Heart left ventricle (tissue), 16 donors: ENCODE data around the gene P2RY14. TPM values are rescaled to one million over a fixed set of nuclear protein-coding genes. Genes with fewer than 3 reads are reported as not detected.

ENCODE experiments used
- ATAC-seq, 4 donors: fragments of 200-7000 bp; cut with Tn5 transposase; one replicate each; pipeline ENCODE4 v1.9.1; 2020 to 2022; ENCODE audit warnings: moderate library complexity in 4 of 4, mild to moderate bottlenecking in 3 of 4, moderate number of reproducible peaks in 1 of 4
- DNase-seq, 5 donors: peaks; one replicate each; pipeline ENCODE4 v3.0.0-alpha.2; 2020
- H3K27ac ChIP-seq, 12 donors: fragments of 200-600 bp; sonication (generic) in 4 of 12; one replicate each; pipeline versions ENCODE4 v1.5.0 to v1.8.0; 2016 to 2022; ENCODE audit warnings: mild to moderate bottlenecking in 2 of 12
- H3K27me3 ChIP-seq, 9 donors: fragments of 200-600 bp; sonication (generic) in 2 of 9; one replicate each; pipeline versions ENCODE4 v1.5.1 to v1.8.0; 2016 to 2022; ENCODE audit warnings: mild to moderate bottlenecking in 3 of 9
- H3K36me3 ChIP-seq, 9 donors: fragments of 200-600 bp; sonication (generic) in 2 of 9; one replicate each; pipeline versions ENCODE4 v1.5.0 to v1.8.0; 2018 to 2022; ENCODE audit warnings: mild to moderate bottlenecking in 2 of 9
- H3K4me1 ChIP-seq, 12 donors: fragments of 200-600 bp; sonication (generic) in 4 of 12; one replicate each; pipeline versions ENCODE4 v1.5.0 to v1.8.0; 2016 to 2022; ENCODE audit warnings: mild to moderate bottlenecking in 3 of 12
- H3K4me3 ChIP-seq, 12 donors: fragments of 200-600 bp; sonication (generic) in 4 of 12; one replicate each; pipeline versions ENCODE4 v1.5.0 to v1.8.0; 2017 to 2022; ENCODE audit warnings: mild to moderate bottlenecking in 9 of 12, moderate library complexity in 4 of 12
- H3K9me3 ChIP-seq, 12 donors: fragments of 200-600 bp; sonication (generic) in 4 of 12; one replicate each; pipeline versions ENCODE4 v1.5.0 to v1.8.0; 2016 to 2022; ENCODE audit warnings: mild to moderate bottlenecking in 1 of 12
- POLR2A ChIP-seq, 2 donors: fragments of 450-650 bp; IDR thresholded peaks; one replicate each; pipeline ENCODE4 v1.6.1; 2017; ENCODE audit warnings: antibody characterized with exemption in 2 of 2, mild to moderate bottlenecking in 2 of 2, moderate library complexity in 2 of 2
- WGBS, 4 donors: extraction: QIAGEN DNeasy Blood & Tissue Kit in 2 of 4; methylation state at CpG; one replicate each; pipeline versions ENCODE4 v1.1.5 to v1.1.7; 2013 to 2018; 5-methylcytosine and 5-hydroxymethylcytosine counted together
- intact Hi-C, 10 donors: fragments of 100-400 bp; cut with DNase I; formaldehyde crosslinking; loops; one replicate each; pipeline versions ENCODE4 v1.11.1 to v1.14.2; 2022
- polyA plus RNA-seq, 2 donors: library from polyadenylated mRNA; stranded (reverse); fragments of 200-250 nt; gene quantifications; one replicate each; pipeline ENCODE4 v1.2.3, GENCODE V29; 2013
- total RNA-seq, 9 donors: library from RNA; depleted of rRNA in 2 of 9; stranded (reverse); fragments of >200 nt in 2 of 9; fragmentation: NEBNext Ultra II Directional in 3 of 9; extraction: Animal tissue kit (Norgen Biotek cat#: 25700) in 3 of 9; gene quantifications; one replicate each; pipeline versions ENCODE4 v1.1.0 to v1.2.4, GENCODE V29; 2016 to 2023
- TF ChIP-seq, protein P1 (sequence below), 12 donors: fragments of 200-600 bp; sonication (generic) in 4 of 12; IDR thresholded peaks; one replicate each; pipeline versions ENCODE4 v1.5.0 to v1.8.0; 2018 to 2022; ENCODE audit warnings: antibody characterized with exemption in 12 of 12, mild to moderate bottlenecking in 5 of 12
- donor health status: ischemic (EF 13 %, LVEDD 7.1; RV severe dilation, severe dysfunction).
- donor health status: healthy with polysubstance abuse.
- donor health status: DM: no; HTN: yes; CAD: no.
- donor health status: DM: no; HTN: no; CAD: no.
- donor health status: ischemic (EF 25% LVEDD 6.9; RV normal size, moderate dysfunction).
- donor health status: ischemic (EF 25% LVEDD 5.7; RV mildly dilated, moderate dysfunction).
- donor health status: healthy.
- donor health status: DM: yes; HTN: yes; CAD: no.
- donor health status: ischemic (EF 35%, LVEDD 5.7; RV mildly dilated, moderate dysfunction).
- donor health status: nonischemic (EF 11% LVEDD 7.7; RV severe dilation, severe dysfunction).
- donor health status: DM: yes; HTN: yes; CAD: no.
- donor health status: PGD.
- donor health status: ischemic (EF 29% LVEDD 5.4; RV normal size, mild dysfunction).
- donor health status: nonischemic (EF 23%, LVEDD 6.1; RV moderate dilation, normal function).

P2RY14 gene
- total and polyA plus RNA-seq, 11 donors, result 0.75 to 8.4 (median 3.2) TPM

DNA sequence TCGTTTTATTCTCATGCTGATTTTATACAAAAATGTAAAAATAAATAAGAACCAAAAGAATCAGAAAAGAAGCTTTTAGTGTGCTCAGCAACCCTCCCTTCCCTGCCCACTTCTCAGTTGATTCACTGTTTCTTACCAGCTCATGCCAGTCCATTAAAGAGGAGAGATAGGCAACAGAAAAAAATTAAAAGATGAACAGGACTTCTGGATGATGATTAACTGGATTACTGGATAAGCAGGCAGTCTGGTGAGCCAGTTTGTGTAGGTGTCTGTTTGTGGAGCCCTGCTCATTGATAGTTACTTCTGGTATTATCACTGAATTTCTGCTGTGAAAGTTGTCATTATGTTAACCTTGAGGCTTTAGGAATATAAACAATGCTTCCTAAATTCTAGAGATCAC lies 60.2 kb downstream of the P2RY14 start:
- intact Hi-C loops, result no loop called here
- H3K4me1 ChIP-seq, result peaks cover 0 to 35% (median 16%) of the 10 kb centered on the region in 12 donors
- no peaks in the 10 kb centered on the region for H3K27me3 ChIP-seq
- 44 to 61% (median 57%) methylated on average over 1 of the region's 1 CpG for WGBS, 4 donors
- DNase-seq (no peak), ATAC-seq (no peak)
- H3K4me3 ChIP-seq, result no peak overlapping the region
- H3K27ac ChIP-seq, result peak overlapping the region in 3 of 12 donors; percentile 8 to 64 (median 39)
- no peaks in the 10 kb centered on the region for H3K36me3 ChIP-seq
- TF ChIP-seq, protein P1, sequence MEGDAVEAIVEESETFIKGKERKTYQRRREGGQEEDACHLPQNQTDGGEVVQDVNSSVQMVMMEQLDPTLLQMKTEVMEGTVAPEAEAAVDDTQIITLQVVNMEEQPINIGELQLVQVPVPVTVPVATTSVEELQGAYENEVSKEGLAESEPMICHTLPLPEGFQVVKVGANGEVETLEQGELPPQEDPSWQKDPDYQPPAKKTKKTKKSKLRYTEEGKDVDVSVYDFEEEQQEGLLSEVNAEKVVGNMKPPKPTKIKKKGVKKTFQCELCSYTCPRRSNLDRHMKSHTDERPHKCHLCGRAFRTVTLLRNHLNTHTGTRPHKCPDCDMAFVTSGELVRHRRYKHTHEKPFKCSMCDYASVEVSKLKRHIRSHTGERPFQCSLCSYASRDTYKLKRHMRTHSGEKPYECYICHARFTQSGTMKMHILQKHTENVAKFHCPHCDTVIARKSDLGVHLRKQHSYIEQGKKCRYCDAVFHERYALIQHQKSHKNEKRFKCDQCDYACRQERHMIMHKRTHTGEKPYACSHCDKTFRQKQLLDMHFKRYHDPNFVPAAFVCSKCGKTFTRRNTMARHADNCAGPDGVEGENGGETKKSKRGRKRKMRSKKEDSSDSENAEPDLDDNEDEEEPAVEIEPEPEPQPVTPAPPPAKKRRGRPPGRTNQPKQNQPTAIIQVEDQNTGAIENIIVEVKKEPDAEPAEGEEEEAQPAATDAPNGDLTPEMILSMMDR (IDR thresholded peaks at IDR 0.05), result no peak
- no peak for TF ChIP-seq POLR2A (IDR thresholded peaks at IDR 0.05)
- H3K9me3 ChIP-seq, result no peaks in the 10 kb centered on the region

DNA sequence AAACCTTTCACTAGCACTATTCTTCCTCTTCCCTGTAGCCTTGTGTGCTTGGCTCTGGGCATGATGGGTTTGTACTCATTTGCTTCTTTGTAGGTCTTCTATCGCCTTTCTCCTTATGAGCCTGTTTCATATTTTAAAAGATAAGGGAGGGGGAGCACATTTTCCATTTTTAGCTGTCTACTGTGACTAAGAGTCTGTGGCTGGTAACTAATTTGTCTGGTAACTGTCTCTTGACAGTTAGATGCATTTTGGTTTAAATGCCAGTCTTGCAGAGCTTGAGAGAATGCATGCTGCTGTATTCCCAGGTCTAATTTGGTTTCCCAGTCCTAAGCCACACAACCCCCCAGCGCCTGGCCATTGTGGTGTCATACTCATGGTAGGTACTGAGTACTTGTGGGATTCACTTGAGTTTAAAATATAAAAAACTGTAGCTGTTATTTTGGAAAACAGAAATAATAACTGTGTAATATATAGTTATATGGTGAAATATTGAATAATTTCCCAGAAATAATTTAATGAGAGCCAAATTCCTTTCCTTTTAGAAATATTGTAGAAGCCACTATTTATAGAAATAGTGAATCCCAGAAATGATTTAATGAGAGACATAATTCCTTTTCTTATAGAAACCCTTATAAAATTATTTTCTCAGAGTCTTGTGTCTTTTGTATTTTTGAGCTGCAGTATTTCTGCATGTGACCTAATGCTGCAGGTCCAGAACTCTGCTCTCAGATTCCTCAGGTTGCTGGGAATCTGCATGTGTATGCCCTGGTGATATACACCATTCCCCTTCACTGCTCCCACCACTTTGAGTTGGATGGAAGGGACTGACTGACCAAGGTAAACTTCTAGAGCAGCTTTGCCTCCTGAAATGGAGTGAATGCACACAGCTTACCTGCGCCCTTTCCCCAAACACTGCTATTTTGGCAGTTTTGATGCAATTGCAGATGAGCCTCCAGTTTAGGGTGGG lies 61.4 kb downstream of the P2RY14 start:
- no peaks in the 10 kb centered on the region for H3K9me3 ChIP-seq

DNA sequence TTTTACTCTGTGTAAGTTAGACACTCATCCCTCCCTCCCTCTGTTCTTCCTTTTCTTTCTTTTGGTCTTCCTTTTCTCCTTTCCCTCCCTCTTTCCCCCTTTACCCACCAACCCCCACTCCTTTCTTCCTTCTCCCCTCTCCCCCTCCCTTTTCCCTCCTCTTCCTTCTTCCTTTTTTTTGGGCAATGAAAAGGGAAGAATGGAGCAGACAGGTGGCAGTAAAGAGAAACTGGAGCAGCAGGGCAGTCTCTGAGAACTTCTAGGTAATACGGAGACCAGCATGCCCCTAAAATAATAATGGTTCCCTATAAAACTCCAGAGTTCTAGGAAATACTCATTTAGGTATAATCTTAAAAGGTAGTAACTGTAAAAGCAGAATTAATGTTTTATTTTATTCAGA lies 63.9 kb downstream of the P2RY14 start:
- peaks cover 0 to 36% (median 16%) of the 10 kb centered on the region in 12 donors for H3K4me1 ChIP-seq
- no peak overlapping the region for H3K4me3 ChIP-seq
- H3K27me3 ChIP-seq, result no peaks in the 10 kb centered on the region
- TF ChIP-seq, protein P1 (IDR thresholded peaks at IDR 0.05), result no peak
- no peak for TF ChIP-seq POLR2A (IDR thresholded peaks at IDR 0.05)
- H3K9me3 ChIP-seq, result no peaks in the 10 kb centered on the region
- intact Hi-C loops, result loop anchor here in 1 of 10 donors (5.0 kb wide), 1 partner anchor 42 kb away; no protein-coding TSS in a partner anchor
- no peaks in the 10 kb centered on the region for H3K36me3 ChIP-seq
- DNase-seq (no peak), ATAC-seq (no peak)
- no peak overlapping the region for H3K27ac ChIP-seq
- WGBS, 4 donors, result 77 to 86% (median 81%) methylated on average over 1 of the region's 1 CpG

More for the DNA sequence above, 61.4 kb downstream of the P2RY14 start:
- no peaks in the 10 kb centered on the region for H3K27me3 ChIP-seq
- no peak for TF ChIP-seq POLR2A (IDR thresholded peaks at IDR 0.05)
- TF ChIP-seq, protein P1 (IDR thresholded peaks at IDR 0.05), result no peak
- no peaks in the 10 kb centered on the region for H3K36me3 ChIP-seq
- 52 to 62% (median 59%) methylated on average over 3 of the region's 3 CpGs for WGBS, 4 donors
- peaks cover 0 to 35% (median 16%) of the 10 kb centered on the region in 12 donors for H3K4me1 ChIP-seq
- intact Hi-C loops, result no loop called here
- DNase-seq (no peak), ATAC-seq (peak; percentile 77 to 93 (median 88))
- H3K4me3 ChIP-seq, result no peak overlapping the region
- peak overlapping the region in 5 of 12 donors; percentile 37 to 64 (median 41) for H3K27ac ChIP-seq

DNA sequence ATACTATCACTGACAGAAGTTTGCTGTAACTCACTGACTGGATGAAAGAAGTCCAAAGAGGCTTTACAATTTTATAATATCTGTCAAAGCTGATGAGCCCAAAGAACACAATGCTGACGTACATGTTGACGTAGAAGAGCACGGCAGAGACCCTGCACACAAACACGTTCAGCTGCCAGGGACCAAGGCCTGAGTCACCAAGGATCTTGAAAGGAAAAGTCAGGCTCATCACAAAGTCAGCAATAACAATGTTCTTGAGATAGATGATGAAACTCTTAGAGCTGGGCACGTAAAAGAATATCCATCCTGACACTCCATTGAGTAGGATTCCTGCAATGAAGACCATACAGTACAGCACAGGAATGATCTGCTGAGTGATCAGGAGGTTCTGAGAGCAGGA lies 64.5 kb downstream of the P2RY14 start:
- WGBS, 4 donors, result 86 to 95% (median 94%) methylated on average over 5 of the region's 5 CpGs
- Histone ChIP-seq H3K36me3 (no peaks in the 10 kb centered on the region), H3K4me3 (no peak overlapping the region), H3K27me3 (no peaks in the 10 kb centered on the region), H3K4me1 (peaks cover 0 to 33% (median 15%) of the 10 kb centered on the region in 12 donors), H3K9me3 (no peaks in the 10 kb centered on the region), H3K27ac (no peak overlapping the region)
- intact Hi-C loops, result loop anchor here in 1 of 10 donors (5.0 kb wide), 1 partner anchor 42 kb away; no protein-coding TSS in a partner anchor
- no peak for ATAC-seq
- no peak for TF ChIP-seq POLR2A (IDR thresholded peaks at IDR 0.05)
- TF ChIP-seq, protein P1 (IDR thresholded peaks at IDR 0.05), result no peak
- DNase-seq, result no peak
